Activated CD4-positive, alpha-beta T cell treated with anti-CD3 and anti-CD28 coated beads, Interleukin-2, amount 50 U/mL, for 4 hours (primary cell): ENCODE measurements around the gene USP11.

ENCODE experiments used
- DNase-seq, 2 experiments: peaks; one replicate each; pipeline ENCODE4 v3.0.0-alpha.2; 2020

The USP11 gene

GRCh38 chrX:47232803-47233332, at the start of gene USP11:
TSS of gene USP11 (plus strand) at chrX:47233009. CDS start at chrX:47233044, 35 bp downstream.
- DNase-seq = no peak

GRCh38 chrX:47184486-47184885, 48.3 kb upstream of the USP11 start:
- DNase-seq = no peak

- DNase-seq = no peak
Measured at GRCh38 chrX:47185241-47185640, 47.6 kb upstream of the USP11 start.

GRCh38 chrX:47186096-47186740, 46.6 kb upstream of the USP11 start:
- DNase-seq = no peak

GRCh38 chrX:47187106-47187677, 45.6 kb upstream of the USP11 start:
- no peak for DNase-seq

- no peak for DNase-seq
Measured at GRCh38 chrX:47189906-47190305, 42.9 kb upstream of the USP11 start.

GRCh38 chrX:47190445-47191269, 42.2 kb upstream of the USP11 start:
- DNase-seq = peak; percentile 70 to 75

- DNase-seq = peak; percentile 42 to 46
Measured at GRCh38 chrX:47191331-47191730, 41.5 kb upstream of the USP11 start.

GRCh38 chrX:47191806-47192401, 40.9 kb upstream of the USP11 start:
- DNase-seq = no peak

GRCh38 chrX:47193475-47194193, 39.2 kb upstream of the USP11 start, which contains the start of gene UBA1:
TSS of gene UBA1 (plus strand) at chrX:47193829. CDS start at chrX:47198803, 4,974 bp downstream.
- peak; percentile 89 to 90 for DNase-seq

- no peak for DNase-seq
Measured at GRCh38 chrX:47194194-47194787, 38.5 kb upstream of the USP11 start.

- DNase-seq = no peak
Measured at GRCh38 chrX:47196098-47196497, 36.7 kb upstream of the USP11 start.

GRCh38 chrX:47197526-47197925, 35.3 kb upstream of the USP11 start:
- no peak for DNase-seq

- no peak for DNase-seq
Measured at GRCh38 chrX:47198026-47198686, 34.7 kb upstream of the USP11 start.

- no peak for DNase-seq
Measured at GRCh38 chrX:47198687-47199080, 34.1 kb upstream of the USP11 start.

GRCh38 chrX:47199286-47199685, 33.5 kb upstream of the USP11 start:
- DNase-seq = no peak

GRCh38 chrX:47200385-47201150, 32.2 kb upstream of the USP11 start:
- no peak for DNase-seq

GRCh38 chrX:47201345-47201944, 31.4 kb upstream of the USP11 start:
- no peak for DNase-seq

- no peak for DNase-seq
Measured at GRCh38 chrX:47202316-47202715, 30.5 kb upstream of the USP11 start.

- no peak for DNase-seq
Measured at GRCh38 chrX:47202877-47203276, 29.9 kb upstream of the USP11 start.
